Stimulated activated CD4-positive, alpha-beta T cell treated with anti-CD3 and anti-CD28 coated beads, Interleukin-4, amount 100 ng/mL, for 1 hour (primary cell): ENCODE measurements around the gene NGLY1.

ENCODE experiments used
- DNase-seq: peaks from one replicate; pipeline ENCODE4 v3.0.0-alpha.2; 2020

NGLY1 gene

DNA sequence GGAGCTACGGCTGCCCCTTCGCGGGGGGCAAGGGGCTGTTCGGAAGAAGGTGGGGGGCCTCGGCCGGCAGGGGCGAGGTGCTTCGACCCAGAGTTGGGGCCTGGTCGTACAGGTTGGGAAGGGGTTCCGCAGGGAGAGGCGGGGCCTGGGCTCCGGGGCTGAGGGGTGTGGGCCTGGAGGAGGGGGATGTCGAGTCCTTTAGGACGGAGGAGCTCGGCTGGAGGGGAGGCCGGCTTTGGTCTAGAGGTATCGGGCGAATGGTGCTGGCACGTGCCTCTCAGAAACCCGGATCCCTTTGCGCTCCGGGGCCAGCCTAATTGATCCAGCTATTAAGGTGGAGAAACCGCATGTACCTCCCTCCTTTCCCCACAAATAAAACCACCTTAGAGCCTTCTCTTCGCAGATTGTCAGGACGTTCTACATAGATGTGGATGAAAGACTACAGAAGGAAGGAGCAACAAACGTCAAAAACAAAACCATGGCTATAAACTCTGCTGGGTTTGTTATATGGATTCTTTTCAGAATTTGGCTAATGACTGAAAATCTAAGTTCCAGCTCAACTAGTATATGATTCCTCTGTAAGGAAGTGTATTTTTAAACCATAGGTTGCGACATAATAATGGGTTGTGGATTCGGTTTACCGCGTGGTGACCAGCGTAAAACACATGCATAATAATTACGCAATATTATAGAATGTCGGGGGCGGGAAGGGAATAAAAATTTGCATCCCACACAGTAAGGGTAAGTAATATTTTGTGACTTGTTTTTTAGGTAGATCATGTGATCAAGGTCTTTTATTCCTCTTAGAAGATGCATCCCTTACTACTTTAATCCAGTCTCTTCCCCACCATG, 644 bp upstream of the NGLY1 start:
- no peak for DNase-seq

DNA sequence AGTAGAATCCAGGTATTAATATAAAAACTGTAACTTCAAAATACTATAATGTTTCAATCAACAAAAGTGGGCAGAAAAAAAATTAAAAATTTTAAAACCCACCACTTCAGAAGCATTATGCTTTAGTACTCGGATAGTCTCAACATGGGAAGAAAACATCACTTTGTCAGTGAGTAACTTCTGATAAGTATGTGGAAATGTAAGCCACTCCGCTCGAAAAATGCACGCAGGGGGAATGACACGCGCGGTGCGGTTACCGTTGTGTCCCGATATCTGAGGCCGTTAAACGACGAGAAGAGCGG, 656 bp downstream of the NGLY1 start:
- DNase-seq, result no peak

DNA sequence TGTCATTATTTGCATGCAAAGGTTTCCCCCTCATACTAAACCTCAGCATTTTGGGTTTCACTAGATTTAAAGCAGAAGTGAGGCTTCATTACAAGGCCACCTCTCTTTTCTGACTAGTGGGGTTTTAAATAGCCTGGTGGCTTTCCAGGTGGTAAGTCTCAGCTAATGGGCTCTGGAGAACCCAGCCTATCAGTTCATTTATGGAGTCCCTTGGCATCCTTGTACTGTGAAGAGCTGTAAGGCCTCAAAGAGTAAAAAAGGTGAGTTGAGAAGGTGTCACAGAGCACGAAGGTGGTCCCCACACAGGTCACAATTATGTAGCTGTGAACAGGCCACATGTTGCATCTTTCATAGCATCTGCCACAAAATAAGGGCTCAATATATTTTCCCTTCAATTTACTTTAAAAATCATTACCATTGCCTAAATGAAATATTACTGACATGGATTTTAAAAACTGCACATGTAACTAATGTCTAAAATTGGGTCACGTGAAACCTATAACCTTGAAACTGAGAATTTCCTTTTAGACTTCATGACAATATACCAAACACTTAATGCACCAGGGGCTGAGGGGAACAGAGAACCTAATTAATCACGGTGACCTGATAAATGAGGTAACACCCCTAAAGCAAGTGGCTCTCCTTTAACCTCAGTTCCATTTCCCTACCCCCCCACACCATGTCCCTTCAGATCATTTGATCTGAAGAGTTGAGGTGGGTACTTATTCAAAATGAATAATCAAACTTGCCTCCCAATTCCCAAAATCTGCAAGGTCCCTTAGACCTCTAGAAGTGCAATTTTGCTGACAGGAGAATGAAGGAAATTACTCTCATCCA, 1.3 kb downstream of the NGLY1 start:
- no peak for DNase-seq

DNA sequence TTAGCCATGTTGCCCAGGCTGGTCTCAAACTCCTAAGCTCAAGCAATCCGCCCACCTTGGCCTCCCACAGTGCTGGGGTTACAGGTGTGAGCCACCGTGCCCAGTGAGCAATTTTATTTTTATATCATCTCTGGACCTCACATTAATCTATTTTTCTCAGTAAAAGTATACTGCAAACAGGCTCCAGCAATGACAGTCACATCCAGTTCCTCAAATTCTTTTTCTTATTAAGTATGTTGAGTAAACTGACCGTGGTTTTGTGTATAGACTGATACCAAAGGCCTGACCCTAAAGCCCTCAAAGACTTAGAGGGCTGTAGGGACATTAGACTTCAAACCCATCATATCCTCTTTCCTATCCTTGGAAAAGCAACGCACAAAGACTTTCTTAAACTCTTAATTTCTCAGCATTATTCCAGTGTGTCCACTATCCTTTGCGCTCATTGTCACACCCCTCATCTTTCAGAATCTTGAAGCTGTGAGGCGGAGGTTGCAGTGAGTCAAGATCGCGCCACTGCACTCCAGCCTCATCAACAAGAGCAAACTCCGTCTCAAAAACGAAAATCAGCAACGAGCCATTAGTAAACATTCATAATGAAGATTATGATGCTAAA, 2.0 kb downstream of the NGLY1 start:
- no peak for DNase-seq

DNA sequence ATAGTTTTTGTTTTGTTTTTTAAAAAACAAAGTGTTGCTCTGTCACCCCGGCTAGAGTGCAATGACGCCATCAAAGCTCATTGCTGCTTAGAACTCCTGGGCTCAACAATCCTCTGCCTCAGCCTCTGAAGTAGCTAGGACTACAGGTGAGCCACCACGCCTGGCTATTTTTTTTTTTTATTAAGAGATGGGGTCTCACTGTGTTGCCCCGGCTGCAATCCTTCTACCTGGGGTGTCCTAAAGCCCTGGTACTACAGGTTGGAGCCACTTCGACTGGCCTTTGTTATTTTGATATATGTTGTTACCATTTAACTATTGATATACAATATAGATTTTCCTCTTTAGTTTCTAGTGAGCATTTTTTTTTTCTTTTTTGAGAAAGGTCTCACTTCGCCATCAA, 2.6 kb downstream of the NGLY1 start:
- no peak for DNase-seq

DNA sequence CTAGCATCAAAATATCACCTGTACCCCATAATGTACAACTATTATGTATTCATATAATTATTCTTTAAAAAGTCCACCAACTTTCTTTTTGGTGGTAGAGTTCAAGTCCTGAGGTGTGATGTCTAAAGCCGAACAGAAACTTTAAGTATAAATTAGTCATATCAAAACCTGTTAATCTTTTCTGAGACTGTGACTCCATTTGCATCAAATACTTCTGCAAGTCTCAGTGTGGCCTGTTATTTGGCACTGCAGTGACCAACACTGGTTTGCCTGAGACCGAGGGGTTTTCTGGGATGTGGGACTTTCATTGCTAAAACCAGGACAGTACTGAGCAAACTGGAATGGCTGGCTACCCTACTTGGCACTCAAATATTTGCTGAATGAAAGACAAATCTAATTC, 7.3 kb downstream of the NGLY1 start:
- DNase-seq, result no peak

DNA sequence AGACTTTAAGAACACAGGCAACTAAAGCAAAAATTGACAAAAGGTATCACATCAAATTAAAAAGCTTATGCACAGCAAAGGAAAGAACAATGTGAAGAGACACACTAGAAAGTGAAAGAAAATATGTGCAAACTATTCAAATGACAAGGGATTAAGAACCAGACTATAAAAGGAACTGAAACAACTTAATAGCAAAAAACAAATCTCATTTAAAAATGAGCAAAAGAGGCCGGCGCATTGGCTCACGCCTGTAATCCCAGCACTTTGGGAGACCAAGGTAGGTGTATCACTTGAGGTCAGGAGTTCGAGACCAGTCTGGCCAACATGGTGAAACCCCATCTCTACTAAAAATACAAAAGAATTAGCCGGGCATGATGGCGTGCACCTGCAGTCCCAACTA, 14.4 kb downstream of the NGLY1 start:
- DNase-seq, result no peak

DNA sequence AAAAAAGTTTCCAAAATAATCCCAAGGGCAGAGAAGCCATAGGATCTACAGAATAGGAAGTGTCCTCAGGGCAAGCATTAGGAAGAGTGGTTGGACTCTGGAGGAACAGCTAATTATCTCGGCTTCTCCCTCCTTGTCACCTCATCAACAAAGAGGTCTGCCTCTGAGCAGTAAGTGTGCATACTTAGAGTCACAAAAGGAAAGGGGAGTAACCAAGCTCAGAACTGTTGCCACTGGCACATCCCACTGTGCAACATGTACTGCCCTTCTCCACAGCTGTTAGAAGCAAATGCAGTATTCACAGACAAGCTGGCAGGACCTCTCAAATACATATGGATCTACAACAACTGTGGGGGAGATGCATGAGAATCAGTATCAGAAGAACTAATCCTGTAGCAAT, 31.5 kb downstream of the NGLY1 start:
- DNase-seq, result no peak

DNA sequence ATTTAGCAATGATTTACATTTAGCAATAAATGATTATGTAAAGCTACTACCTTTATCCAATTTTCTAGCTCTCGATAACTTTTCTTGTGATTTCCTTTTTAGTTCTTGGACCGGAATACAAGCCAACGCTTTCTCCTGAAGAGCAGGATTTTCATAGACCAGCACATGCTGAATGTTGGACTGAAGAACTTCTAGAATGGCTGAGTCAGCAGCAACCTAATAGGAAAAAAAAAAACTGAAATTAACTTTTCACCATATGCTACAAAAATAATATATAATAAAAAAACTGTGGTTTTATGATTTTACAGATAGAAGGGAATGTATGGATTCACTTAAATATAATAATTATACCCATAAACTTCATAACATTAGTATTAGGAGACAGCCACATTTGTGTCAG, 32.2 kb downstream of the NGLY1 start:
- DNase-seq, result no peak

DNA sequence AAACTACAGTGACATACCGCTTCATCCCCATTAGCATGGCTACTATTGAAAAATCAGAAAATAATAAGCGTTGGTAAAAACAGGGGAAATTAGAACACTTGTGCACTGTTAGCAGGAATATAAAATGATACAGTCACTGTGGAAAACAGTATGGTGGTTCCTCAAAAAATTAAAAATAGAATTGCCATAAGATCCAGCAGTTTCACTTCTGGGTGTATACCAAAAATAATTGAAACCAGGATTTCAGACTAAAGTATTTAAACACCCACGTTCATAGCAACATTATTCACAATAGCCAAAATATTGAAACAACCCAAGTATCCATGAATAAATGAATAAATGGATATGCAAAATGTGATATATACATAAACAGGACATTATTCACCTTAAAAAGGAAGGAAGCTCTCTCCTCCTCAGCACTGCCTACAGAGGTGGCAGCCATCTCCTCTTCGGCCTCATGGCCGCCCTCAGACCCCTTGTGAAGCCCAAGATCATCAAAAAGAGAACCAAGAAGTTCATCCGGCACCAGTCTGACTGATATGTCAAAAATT, 34.1 kb downstream of the NGLY1 start:
- DNase-seq, result no peak

DNA sequence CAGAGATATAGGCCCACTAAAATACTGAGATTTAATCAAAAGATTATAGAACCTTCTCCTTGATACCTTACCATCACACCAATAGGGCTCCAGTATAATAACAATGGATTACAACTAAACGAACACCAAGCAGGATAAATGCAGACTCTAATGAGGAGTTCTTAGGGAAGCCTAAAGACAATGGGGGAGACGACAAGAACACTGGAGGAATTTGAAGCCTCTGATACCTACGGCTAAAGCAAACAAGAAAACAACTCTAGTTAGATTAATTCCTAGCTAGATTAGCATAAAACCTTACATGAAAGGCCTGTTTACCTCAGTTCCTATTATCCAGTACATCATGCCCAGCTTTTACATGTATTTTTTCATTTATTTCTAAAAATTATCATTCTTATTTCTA, 35.1 kb downstream of the NGLY1 start:
- DNase-seq, result no peak

DNA sequence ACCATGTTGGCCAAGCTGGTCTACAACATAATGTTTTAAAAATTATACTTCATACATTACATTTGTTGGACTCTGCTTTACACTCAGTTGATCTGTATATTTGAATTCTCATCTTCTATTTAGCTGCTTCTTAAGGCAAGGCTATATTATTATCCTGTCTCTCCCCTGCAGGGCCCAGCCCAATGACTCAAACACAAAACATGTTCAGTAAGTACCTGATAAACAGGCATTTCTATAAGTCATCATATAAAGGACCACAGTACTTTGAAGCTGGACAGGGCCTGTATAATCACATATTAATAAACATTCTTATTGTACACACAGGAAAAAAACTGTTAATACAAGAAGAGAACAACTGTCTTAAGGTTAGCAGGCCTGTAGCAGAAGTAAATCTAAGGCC, 36.2 kb downstream of the NGLY1 start:
- DNase-seq, result no peak

DNA sequence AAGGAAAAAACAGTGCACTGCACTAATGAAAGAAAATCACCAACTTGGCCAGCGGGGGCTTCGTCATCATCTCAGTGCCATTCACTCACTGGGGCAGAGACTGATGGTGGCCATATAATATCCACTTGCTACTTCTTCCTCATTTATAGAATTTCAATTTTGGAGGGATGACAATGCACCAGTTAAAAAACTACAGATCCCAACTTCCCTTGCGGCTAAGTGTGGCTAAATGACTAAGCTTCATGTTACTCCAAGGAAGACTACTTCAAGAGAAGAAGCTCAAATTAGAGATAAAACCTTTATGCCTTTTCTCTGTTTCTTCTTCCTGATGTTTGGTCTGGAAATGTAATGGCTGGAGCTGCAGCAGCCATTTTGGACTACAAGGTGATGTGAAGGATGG, 38.8 kb downstream of the NGLY1 start:
- no peak for DNase-seq

DNA sequence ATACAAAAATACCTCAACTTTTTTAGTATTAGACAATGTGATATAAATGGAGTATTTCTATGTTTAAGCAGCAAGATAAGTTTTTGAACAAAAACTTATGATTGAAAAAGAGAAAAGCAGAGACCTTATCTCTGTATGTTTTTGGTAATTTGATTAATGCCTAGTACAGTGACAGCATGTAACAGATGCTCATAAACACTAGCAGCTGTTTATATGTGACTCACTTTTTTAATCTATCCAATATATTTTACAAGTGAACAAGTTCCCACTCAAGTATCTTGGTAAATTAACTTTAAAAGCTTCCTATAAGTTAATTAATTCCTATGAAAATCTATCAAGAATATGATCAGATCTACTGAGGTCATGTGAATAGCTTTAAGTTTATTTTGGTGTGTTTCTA, 55.1 kb downstream of the NGLY1 start:
- no peak for DNase-seq

DNA sequence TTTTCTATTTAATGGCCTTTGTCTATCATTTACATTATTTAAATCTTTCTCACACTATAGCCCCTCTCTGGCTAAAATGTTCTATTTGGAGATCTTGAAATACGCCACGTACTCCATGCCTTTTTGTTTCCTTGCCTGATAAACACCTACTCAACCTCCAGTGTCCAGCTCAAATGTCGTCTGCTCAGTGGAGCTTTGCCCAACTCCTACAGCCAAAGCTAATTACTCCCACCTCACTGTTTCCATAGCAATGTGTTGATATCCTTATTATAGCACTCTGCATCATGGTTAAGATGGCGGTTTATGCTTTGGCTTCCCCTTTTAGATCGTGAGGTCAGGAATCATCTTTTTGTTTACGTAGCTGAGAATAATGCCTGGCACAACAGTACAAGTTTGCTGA, 55.9 kb downstream of the NGLY1 start:
- DNase-seq, result no peak

DNA sequence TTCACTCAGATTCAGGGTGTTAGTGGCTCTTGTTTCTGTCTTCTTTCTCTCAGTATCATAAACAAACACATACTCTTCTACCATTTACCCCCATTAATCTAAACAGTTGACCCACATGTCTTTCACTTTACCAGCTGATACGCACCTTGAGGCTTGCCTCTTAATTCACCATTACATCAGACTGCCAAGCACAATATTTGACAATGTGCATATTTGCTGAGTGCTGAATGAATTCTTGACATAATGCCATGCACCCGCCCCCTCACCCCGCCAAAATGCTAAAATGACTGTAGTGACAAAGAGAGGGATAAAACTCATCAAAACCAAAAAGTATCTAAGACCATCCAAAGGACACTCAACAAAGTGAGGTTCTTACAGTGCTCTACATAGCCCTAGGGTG, 57.4 kb downstream of the NGLY1 start:
- no peak for DNase-seq

DNA sequence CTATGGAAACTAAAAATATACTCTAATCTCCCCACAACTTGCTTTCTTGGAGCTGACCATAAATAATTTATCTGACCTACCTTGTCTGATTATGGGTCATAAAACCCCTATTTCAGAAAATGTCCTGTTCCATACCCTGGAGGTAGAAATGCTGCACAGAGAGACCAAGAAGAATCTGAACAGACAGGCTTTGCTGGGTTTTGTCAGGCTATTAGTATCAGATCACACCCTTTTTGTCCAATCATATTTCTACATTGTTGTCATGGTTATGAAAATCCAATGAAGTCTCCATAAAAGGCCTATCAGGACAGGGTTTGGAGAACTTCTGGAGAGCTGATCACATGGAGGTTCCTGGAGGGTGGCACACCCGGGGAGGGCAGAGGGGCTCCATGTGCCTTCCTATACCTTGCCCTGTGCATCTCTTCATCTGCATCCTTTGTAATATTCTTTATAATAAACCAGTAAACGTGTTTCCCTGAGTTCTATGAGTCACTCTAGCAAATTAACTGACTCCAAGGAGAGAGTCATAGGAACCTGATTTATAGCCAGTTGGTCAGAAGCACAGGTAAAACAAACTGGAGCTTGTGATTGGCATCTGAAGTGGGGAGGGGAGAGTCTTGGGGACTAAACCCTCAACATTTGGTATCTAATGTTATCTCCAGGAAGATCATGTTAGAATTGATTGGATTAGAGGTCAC, 58.1 kb downstream of the NGLY1 start:
- DNase-seq, result no peak

DNA sequence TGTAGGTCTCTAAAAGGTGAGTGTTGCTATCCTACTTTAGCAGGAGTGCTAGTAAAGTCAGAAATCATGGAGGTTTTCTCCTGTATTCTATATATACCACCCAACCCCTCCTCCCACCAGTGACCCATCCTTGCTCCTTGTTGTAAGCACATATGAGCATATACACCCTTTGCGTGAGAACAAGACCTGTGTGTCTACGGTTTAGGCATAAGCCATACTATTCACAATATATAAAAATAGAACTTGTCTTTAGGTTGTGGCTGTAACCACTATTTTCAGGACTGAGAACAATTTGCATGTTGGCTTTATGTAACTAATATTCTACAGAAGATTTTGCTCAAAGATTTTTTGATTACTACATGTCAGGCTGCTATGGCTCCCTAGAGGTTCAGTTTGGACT, 59.4 kb downstream of the NGLY1 start:
- DNase-seq, result no peak

DNA sequence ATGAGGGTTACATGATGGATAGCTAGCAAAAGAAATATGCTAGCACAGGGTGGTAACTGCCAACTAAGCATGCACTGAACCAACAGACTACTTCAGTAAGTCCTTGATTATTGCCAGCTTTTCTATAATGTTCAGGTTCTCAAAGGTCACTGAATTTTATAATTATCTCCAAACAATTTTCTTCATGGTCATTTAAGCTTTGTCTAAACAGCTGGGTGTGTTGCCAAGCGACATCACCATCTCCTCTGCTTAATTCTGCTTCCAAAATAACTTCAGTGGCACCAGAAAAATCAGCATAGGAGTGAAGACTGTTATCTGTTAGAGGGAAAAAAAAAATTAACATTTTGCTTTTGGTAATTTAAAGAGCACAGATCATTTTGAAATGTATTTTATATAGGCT, 63.9 kb downstream of the NGLY1 start:
- DNase-seq, result no peak

DNA sequence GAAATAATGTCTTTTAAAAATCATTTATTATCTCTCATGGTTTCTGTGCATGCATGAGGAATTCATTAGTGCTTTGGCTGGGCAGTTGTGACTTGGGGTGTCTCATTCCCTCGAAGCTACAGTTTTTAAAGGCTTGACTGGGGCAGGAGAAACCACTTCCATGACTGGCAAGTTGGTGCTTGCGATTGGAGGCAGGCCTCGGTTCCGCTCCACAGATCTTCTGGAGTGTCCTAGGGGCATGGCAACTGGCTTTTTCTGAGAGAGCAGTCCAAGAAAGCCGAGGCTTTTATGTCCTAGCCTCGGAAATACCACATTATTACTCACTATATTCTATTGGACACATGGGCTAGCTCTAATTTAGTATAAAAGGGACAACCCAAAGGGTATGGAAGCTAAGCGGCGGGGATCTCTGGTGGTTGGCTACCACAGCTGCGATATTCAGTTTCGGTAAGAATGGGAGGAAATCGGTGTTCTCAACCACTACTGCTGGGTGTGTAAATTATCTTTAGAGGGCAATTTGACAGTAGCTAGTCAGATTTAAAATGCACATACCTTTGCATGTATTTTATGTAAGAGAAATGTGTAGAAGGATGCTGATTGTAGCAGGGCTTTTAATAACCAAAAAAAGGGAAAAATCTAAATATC, 69.8 kb downstream of the NGLY1 start:
- DNase-seq, result no peak

DNA sequence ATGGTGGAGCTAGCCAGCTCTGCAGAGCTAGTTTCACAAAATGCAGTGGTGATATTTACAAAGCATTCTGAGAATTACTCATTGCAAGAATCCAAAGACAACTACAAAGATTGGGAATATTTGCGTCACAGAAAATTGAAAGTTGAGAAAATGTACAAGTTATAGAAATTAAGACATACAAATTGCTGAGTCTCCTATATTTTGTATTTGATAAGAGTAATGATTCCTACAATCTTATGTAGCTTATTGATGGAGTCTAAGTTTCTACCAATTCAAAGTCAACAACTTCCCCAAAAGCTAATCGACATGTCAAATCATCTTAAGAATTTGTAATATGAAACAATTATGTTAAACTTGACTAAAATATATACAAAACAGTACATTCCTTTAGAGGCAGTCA, 72.2 kb downstream of the NGLY1 start:
- DNase-seq, result no peak

DNA sequence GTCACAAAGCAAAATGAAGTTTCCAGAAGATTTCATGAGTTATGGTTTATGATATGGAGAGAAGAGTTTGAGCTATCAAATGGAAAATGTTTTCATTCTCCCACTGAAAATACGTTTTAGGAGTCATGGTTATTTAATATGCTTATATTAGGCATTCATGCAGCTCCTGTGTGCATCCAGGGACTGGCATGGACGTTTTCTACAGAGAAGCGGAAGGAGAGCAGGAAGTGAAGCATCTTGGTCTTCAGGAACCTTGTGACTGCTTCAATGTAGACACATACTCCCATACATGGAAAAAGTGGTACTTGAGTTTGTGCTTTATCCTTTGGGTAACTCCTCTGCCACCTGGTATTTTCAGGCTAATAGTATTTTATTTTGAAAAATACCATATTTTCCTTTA, 75.2 kb downstream of the NGLY1 start:
- no peak for DNase-seq
